ENCODE measurements around the gene EBF3.

EBF3 gene

DNA sequence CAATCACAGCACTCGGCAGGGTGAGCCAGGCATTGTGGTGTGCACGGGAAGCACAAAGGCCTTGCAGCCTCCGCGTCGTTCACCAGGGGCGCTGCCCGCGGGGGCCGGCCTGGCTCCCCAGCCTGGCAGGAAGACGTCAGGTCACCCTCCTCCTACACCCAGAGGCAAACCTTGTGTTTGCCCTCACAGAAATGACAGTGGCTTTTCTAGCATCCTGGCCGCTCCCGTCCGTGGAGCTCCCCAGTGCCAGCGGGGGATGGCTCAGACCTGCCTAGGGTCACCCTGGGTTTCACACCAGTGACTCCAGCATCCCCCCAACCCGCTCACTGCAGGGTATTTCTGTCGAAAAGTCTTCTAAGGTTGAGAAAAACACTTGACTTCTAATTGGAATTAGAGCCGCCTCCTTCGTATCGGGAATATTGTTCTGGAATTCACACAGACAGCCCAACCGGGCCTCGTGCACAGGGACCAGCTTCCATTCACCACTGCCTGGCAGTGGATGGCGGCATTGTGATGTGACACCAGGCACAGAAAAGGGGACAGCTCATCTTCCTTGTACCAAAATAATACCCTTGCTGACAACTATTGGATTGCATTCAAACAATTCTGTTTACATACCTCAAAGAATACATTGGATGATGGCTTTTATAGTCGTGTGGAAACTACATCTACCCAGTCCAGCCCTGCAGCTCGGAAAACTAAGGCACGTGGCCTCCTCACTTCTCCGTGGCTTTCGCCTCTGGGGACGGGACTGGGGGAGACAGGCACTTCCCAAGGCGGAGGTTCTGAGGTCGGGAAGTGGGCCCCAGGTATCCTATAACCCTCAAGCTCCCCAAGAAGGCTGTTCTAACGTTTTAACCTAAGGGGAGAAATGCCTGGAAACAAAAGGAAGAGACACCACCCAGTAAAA, 109.0 kb downstream of the EBF3 start:
- no peak for DNase-seq (ENCODE audit: low read depth in 1 of 2, low spot score in 1 of 2)

DNA sequence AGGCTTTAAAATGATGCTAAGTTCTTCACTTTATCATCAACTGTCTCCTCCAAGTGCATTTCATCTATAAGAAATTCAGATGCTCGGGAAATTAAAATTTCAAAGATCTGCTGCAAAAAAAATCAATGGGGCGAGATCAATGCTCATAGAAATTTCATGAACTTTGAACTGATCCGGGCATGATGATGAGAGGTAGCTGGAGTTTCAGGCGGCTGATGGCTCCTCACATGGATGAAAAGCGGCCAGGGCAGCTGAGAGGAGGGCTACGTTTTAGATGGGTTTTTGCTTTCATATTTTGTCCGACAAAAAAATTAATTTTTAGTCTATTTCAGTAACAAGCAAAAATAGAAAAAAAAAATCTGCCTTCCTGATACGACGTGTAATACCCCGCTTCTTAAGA, 109.9 kb downstream of the EBF3 start:
- no peak for DNase-seq (ENCODE audit: low read depth in 1 of 2, low spot score in 1 of 2)

DNA sequence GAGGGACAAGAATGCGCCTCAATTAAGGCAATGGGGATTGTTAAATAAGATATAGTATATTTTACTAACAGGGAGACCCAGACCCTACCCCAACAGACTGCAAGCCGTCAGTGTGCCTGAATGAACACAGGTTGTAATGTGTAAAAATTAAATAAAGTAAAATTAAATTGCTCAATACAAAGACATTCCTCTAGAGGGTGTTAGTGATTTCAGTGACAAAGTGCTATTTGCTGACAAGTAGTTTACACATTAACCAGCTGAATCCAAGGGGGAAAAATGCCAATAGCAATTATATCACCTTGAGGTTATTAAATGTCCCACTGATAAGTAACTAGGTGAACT, 110.5 kb downstream of the EBF3 start:
- no peak for DNase-seq (ENCODE audit: low read depth in 1 of 2, low spot score in 1 of 2)

DNA sequence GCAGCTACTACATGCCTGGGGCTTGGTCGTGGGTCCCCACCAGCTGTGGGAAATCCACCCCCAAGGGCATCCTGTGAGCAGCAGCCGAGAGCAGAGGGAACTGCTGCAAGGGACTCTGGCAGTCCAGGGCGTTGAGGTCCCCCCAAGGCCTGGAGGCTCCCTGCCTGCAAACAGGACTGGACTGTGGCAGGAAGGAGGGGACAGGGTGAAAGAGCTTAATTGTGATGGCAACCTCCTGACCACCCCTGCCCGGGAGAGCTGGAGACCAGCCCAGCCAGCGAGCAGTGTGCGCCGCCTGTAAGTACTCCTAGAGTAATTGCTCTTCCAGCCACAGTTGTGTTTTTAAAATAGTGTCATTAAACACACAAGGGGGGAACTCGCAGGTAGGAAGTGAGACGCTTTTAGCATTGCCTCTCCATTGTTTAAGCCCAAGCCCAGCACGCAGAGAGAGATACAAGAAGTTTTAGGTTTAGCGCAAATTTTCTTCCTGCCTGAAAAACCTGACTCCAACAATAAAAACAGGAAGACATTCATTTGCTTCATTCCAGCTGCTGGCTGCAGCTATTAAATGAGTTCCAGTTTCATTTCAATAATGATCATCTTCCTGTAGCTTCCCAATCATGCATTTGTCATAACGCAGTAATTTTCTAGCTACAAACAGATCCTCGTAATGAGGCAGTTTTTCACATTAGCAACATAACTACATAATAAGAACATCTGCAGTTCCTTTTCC, 111.1 kb downstream of the EBF3 start:
- DNase-seq (ENCODE audit: low read depth in 1 of 2, low spot score in 1 of 2): no peak

DNA sequence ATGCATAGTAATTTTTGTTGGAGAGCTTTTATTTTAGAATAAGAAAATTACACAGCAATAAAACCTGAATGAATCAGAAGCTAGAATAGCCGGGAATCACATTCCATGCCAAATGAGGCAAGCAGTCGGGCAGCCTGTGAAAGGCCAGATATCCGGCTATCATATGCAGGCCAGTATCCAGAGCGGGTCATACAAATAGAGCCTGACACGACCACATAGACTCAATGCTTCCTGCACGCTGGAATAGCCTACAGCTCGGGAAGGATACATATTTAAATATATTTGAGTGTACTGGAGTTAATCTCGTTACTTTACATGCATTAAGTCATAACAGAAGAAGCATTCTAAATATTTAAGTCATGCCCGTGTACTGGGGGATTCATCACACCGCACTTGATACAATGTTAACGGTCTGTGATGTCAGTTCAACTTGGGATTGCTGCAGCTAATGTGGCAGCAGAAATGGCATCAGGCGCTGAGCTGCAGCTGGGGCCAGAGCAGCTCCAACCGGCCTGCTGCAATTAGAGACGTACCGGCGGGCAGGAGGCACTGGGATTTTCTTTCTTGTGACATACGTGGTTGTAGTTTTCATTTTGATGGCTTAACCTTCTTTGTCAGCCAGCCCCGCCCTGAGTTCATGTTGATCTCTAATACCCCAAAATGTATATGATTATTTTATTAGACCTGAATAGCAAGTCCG, 112.0 kb downstream of the EBF3 start:
- no peak for DNase-seq (ENCODE audit: low read depth in 1 of 2, low spot score in 1 of 2)

DNA sequence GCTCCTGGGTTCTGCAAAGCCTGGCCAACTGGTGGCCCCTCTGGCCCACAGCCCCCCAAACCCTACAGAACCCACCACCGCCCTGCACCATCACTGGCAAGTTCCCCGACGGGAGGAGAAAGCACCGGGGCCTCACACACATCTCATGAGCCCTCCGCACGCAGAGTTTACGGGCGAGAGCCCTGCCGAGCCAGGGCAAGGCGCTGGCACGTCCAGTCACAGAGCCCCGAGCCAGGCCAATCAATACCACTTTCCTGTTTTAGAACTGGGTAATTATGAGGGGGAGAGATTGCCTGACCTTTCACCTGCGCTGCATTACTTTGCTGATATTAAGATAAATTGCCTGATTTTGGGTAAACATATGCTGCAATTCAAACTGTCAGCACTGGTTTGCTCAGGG, 113.3 kb downstream of the EBF3 start:
- DNase-seq (ENCODE audit: low read depth in 1 of 2, low spot score in 1 of 2): no peak

DNA sequence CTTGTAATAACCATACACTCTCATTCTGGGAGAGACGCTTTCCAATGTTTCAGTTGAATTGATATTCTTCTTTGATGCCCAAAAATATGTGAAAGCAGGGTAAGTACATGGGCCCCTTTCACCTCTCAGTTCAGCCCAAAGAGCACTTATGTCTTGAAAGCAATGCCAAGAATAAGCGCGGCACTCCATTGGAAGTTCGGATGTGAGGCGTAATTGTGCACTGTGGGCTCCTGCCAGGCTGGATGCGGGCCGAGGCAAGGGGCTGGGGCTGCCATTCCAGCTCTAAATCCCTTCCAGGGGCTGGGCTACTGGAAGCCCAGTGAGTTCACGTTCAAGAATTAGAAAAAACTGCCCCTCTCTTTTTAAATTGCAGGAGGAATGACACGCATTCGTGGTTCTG, 113.8 kb downstream of the EBF3 start:
- DNase-seq (ENCODE audit: low read depth in 1 of 2, low spot score in 1 of 2): no peak

DNA sequence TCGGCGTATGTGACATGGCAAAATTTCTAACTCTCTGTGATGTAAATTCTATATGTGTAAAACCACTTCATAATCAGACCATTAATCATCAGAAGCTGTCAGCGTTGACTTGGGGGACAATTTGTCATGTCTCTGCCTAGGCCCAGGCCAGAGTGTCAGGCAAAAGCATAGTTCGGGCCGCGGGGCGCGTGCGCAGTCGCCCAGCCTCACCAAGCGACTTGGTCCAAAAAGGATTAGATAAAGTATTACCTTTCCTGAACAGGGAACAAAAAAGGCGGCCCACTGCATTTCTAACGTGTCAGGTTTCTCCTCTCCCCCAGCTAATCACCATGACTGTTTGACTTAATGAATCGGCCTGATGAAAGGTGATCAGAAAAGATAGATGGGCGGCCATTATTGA, 114.2 kb downstream of the EBF3 start:
- no peak for DNase-seq (ENCODE audit: low read depth in 1 of 2, low spot score in 1 of 2)

DNA sequence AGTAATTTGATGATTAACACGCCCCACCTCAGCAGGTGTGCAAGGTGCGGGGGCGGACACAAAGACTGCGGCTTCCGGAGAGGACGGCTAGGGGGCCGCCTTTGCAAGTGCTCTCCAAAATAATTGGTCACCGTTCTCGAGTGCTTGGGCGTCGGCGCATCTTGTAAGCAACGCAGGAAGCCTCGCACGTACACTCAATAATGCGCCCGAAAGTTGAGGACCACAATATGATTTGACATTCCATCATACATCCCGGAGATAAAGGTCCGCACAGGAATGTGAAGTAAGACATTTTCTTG, 114.7 kb downstream of the EBF3 start:
- no peak for DNase-seq (ENCODE audit: low read depth in 1 of 2, low spot score in 1 of 2)

DNA sequence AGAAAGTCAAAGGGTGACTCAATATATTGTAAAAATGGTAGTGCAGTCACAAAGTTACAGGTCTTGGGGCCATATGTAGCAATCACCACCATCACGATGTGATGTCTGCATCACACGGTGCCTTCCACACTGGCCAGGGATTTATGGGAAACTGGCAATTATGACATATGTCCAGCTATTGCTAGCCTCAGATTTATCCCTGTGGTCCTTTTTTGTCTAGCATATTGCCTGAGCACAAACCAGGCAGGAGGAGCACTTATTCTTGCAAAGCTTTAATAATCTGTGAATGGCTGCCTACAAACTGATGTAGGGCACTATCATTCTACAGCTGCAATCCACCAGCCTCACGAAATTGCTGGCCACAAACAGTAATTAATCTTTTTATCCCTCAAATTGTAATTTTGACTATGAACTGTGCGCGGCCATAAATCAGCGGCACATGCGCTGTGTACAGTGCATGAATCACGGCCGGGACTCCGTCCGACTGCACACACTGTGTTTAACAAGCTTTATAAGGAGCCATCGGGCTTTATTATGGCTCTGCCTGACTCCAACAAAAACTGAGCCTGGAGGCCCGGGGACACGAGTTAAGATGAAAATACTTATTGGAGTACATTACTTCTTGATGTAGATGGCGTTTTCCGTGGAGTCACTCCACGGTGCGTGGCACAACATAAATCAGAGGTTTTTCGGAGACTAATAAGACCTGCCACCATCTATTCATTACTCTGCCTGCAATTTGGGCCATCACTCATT, 115.2 kb downstream of the EBF3 start:
- DNase-seq (ENCODE audit: low read depth in 1 of 2, low spot score in 1 of 2): no peak

DNA sequence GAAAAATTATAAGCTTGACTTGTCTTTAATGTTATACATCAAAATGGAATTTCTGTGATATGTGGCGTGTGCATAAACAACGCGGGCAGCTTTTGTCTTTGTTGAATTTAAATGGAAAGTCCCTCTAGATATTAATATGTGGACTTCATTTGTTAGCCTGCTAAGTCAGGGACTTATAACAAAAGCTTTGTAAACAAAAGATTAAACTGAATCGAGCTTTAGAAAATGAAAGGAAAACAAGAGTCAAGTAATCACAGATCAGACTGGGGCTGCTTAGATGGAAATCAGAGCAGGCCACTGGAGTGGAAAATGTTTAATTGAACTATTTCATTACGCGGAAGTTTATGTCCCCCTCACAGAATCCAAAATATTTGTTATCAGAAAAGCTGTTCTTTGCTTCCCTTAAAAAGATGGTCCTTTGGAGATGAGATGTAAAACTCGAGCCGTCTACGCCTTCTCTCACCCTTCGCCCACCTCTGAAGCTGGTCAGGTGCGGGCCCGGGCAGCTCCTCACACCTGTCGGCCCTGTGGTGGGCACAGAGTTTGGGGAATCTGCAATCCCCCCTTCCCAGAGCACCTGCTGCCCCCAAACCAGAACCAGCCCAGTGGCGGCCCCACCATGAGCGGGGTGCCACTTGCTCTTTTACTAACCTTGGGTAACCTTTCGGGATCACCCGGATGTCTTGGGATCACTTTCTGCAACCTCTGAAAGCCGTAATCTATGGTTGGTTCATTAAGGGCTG, 116.2 kb downstream of the EBF3 start:
- no peak for DNase-seq (ENCODE audit: low read depth in 1 of 2, low spot score in 1 of 2)

DNA sequence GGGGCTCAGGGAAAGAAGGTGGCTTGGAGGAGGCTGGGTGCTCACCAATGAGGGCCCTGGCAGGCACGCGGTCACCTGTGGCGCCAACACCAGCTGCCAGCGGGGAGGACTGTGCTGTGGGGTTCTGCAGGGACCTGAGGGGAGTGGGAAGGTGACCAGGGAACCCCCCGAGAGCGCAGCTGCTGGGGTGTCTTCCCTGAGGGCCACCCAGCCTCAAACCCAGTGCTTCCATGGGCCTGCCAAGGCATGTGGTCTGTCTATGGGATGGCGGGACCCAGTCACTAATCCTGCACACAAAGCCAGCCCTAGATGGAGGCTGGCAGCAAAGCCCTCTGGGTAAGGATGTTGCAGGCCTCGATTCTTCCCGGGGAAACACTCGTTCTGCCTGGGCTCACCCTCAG, 117.1 kb downstream of the EBF3 start:
- no peak for DNase-seq (ENCODE audit: low read depth in 1 of 2, low spot score in 1 of 2)

DNA sequence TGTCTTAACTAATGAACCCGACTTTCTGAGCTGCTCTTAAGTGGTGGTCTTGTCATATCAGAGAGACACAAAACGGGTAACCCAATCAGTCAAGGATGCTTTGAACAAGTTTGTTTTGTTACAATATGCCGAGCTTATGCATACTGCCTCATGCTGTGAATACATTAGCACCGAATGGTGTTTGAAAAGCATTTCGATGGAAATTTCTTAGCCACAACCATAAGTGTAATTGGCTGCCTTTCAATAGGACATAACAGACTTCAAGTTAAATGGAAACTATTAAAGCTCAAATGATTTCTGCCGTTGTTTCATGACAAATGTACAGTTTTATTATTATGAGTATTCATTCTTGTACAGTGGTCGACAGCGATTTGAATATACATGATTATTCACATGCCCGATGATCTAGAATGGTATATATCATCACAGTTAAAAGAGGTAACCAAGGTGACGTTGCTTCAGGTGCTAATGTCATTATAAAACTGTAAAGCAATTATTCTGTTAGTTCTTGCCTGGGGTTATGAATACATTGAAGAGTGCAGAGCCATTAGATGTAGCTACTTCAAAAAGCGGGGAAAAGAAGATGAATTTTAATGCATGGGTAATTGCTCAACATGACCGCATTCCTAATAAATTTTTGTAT, 118.8 kb downstream of the EBF3 start:
- DNase-seq (ENCODE audit: low read depth in 1 of 2, low spot score in 1 of 2): no peak

DNA sequence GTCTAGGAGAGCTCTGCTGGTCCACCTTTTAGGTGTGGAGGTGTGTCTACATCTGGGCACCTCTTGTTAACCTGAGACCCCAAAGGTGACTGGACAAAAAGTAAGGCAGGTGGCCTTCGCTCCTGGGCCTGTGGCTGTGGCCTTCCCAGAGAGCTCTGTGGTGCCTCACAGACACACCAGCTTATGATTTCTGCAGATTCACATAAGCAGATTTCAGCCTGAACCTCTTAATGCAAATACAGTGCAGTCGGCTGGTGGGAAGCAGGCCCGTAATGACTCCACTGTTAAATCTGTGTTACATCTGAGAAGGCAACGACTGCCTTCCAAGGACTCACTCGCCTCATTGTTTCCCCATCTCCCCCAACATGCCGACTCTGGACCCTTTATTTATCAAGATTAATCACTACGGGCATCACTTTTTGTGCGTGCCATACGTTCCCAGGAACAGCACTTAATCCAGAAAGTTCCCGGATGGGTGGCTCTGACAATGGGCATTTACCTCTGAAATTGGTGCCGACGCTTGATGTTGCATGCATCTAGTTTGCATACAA, 119.8 kb downstream of the EBF3 start:
- DNase-seq (ENCODE audit: low read depth in 1 of 2, low spot score in 1 of 2): no peak

DNA sequence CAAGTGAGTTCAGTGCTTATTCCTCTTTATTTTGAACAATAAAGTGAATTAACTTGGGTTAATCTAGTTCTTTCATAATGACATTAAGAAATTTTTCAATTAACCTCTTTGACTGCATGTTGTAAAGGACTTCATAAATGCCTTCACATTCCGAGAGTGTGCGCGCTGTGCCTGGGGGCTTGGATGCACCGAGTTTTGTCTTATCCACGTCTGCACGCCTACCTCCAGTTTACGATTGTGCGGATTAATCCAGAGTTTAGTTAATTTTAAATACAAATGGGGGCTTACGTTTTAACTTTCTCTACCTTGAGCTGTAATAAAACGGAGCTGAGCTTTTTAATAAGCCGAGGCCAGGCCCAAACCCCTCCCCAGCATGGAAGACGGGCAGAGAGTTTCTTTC, 120.4 kb downstream of the EBF3 start:
- DNase-seq (ENCODE audit: low read depth in 1 of 2, low spot score in 1 of 2): no peak

DNA sequence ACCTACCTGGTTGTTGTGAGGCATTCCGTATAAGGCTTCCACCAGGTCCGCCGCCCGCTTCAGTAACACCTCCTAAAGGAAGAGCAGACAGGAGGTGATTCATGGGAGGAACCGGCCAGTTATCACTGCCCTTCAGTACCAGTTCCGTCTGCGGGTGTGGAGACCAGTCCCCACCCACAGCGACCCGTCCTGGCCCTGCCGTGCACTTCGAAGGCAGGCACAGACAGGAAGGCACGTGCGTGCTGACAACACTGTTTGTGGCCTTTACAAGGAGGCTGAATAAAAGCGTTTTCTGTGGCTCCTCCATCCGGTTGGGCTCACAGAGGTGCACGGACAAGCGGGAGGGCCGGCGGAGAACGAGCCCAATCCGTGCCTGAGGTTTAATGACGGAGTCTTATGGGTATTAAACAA, 120.9 kb downstream of the EBF3 start:
- no peak for DNase-seq (ENCODE audit: low read depth in 1 of 2, low spot score in 1 of 2)

DNA sequence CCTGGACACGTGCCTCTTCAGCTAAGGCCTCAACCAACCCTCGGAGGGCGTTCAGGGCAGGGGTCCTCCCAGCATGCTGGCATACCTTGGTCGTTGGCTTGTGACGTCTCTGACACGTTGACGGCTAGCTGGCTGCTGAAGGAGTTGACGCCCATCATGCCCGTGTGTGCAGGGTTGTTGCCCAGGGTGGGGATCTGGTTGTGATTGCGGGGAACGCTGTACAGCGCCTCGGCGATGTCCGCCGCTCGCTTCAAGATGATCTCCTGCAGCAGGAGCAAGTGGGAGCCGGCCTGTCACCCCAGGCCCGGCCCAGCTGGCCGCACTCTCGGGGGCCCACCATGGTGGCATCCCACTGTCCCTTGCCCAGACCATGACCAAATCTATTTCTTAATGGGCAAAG, 122.0 kb downstream of the EBF3 start:
- no peak for DNase-seq (ENCODE audit: low read depth in 1 of 2, low spot score in 1 of 2)

DNA sequence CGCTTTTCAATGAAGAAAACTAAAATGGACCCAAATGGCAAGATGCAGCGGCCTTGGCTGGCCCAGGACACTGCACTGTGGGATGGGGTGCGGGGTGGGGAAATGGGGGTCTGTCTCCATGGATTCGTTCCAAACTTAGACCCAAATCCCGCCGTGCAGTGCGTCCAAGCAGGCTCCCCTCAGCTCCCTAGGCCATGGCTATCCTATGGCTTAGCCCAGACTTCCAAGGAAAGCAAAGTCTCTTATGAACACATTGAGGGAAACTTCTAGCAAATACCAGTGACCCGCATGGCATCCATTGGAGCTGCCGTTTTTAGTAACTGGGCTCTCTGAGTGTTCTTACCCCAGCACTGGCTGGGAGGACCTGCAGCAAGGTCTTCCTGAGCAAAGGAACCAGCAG, 122.5 kb downstream of the EBF3 start:
- no peak for DNase-seq (ENCODE audit: low read depth in 1 of 2, low spot score in 1 of 2)

DNA sequence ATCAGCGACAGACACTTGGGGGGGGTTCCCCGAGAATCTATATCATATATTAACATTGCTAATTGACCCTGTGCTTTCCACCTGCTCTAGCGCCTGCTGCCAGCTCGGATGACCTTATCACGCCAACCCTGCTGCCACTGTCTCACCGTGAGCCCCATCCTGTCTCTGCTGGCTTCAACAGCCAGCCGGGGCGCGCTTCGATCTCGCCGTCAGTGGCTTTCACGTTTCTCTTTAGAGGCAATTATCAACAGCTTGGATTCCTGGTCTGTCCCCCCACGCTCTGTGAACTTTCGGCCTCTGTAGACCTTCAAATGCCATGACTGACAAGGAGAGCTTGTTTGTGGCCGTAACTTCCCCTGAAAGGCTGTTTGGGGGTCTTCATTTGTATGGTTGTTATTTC, 123.0 kb downstream of the EBF3 start:
- no peak for DNase-seq (ENCODE audit: low read depth in 1 of 2, low spot score in 1 of 2)

DNA sequence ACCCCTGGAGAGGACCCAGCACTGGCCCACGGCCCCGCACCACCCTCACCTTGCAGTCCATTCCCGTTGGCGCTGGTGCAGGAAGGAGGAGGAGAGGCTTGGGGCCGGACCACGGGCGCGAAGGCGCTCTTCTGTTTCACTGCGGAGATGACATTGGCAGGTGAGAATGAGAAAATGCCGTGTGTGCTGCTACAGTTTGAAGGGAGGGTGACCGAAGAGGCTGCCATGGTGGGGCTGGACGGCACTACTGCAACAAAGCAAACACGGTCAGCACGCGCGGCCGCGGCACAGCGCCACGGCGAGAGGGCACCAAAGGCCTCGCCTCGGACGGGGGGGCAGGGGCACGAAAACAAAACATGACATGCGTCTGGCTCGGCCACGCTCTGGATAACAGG, 123.9 kb downstream of the EBF3 start:
- DNase-seq (ENCODE audit: low read depth in 1 of 2, low spot score in 1 of 2): no peak
